Measurements from ENCODE around the gene SLC35D2.

GRCh38 chr9:96281641-96282040 is 101.9 kb downstream of the SLC35D2 start:
- no peak for TF ChIP-seq CTCF (IDR thresholded peaks at IDR 0.05 in 2 of 3, conservative IDR thresholded peaks at IDR 0.05 in 1 of 3; ENCODE audit: borderline replicate concordance in 1 of 3, insufficient read depth in 1 of 3, low read depth in 2 of 3, low read length in 2 of 3)
- no peak for TF ChIP-seq SP1 (IDR thresholded peaks at IDR 0.05; ENCODE audit: low read depth)
- TF ChIP-seq EZH2phosphoT487 (IDR thresholded peaks at IDR 0.05; ENCODE audit: borderline replicate concordance) = no peak
